ENCODE data around the gene CORO6. TPM values are rescaled to one million over a fixed set of nuclear protein-coding genes. Genes with fewer than 3 reads are reported as not detected.

Gene CORO6
- total and polyA plus RNA-seq, 2 donors (not counting 1 experiment from before 2014, with no cell fraction given): 1.4 to 4.0 TPM

DNA sequence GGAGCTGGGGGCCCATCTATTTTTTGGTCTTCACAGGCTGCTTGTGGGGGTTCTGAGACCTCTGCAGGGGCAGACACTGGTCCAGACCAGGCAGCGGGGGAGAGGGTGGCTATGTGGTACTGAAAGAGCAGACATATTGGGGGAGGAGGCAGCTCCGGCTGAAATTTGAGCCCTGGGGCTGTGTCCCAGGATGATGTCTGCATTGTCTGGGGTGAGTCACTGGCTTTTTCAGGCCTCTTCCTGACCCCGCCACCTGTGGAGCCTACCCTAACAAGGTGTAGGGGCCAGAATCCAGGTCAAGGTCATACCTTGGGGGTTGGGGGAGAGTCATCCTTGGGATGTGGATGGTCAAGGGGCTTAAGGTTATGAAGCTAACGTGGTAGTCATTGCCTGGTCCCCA is 2.4 kb downstream of the CORO6 start:
- TF ChIP-seq EZH2 (IDR thresholded peaks at IDR 0.05; ENCODE audit: borderline replicate concordance, insufficient read depth, low read depth, low read length, poor library complexity, severe bottlenecking): no peak
- TF ChIP-seq, protein P1, sequence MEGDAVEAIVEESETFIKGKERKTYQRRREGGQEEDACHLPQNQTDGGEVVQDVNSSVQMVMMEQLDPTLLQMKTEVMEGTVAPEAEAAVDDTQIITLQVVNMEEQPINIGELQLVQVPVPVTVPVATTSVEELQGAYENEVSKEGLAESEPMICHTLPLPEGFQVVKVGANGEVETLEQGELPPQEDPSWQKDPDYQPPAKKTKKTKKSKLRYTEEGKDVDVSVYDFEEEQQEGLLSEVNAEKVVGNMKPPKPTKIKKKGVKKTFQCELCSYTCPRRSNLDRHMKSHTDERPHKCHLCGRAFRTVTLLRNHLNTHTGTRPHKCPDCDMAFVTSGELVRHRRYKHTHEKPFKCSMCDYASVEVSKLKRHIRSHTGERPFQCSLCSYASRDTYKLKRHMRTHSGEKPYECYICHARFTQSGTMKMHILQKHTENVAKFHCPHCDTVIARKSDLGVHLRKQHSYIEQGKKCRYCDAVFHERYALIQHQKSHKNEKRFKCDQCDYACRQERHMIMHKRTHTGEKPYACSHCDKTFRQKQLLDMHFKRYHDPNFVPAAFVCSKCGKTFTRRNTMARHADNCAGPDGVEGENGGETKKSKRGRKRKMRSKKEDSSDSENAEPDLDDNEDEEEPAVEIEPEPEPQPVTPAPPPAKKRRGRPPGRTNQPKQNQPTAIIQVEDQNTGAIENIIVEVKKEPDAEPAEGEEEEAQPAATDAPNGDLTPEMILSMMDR (IDR thresholded peaks at IDR 0.05): no peak
- Histone ChIP-seq H3K4me2 (replicated peaks; ENCODE audit: low read depth, low read length, poor library complexity, severe bottlenecking) (no peak overlapping the region), H3K4me3 (ENCODE audit: control extremely low read depth in 1 of 5, extremely low read depth in 1 of 5, insufficient read depth in 1 of 5, low read depth in 2 of 5, low read length in 4 of 5) (no peak overlapping the region), H3K27me3 (replicated peaks in 1 of 4; ENCODE audit: control extremely low read depth in 1 of 4, control insufficient read depth in 3 of 4, insufficient read depth in 4 of 4, low read length in 3 of 4) (peaks cover 0 to 25% (median 9%) of the 10 kb centered on the region in 4 experiments), H3K27ac (ENCODE audit: low read length in 2 of 2) (no peak overlapping the region), H3K4me1 (ENCODE audit: control insufficient read depth in 2 of 2, insufficient read depth in 2 of 2, low read length in 2 of 2) (peaks cover 39 to 48% of the 10 kb centered on the region in 2 donors), H2AFZ (ENCODE audit: insufficient read depth, low read depth, low read length, poor library complexity, severe bottlenecking) (no peak overlapping the region), H3K79me2 (ENCODE audit: control insufficient read depth, insufficient read depth, low read length) (peaks cover 6% of the 10 kb centered on the region), H4K20me1 (ENCODE audit: control insufficient read depth, insufficient read depth, low read length, poor library complexity, severe bottlenecking) (peaks cover 34% of the 10 kb centered on the region), H3K9ac (ENCODE audit: low read length) (no peak overlapping the region), H3K36me3 (replicated peaks in 1 of 2; ENCODE audit: control extremely low read depth in 1 of 2, control insufficient read depth in 1 of 2, extremely low read depth in 1 of 2, insufficient read depth in 2 of 2, low read length in 1 of 2) (no peaks in the 10 kb centered on the region), H3K9me3 (ENCODE audit: control extremely low read depth in 1 of 3, control insufficient read depth in 2 of 3, insufficient read depth in 1 of 3, low read length in 2 of 3) (no peaks in the 10 kb centered on the region)
- H3K27ac Mint-ChIP-seq: no peak overlapping the region
- ATAC-seq (ENCODE audit: low read depth) (no peak), DNase-seq (no peak)
- peaks cover 52% of the 10 kb centered on the region for H3K4me1 Mint-ChIP-seq
- POLR2A ChIA-PET: no interaction called here
- no peaks in the 10 kb centered on the region for H3K9me3 Mint-ChIP-seq (ENCODE audit: insufficient read depth)
- peaks cover 5% of the 10 kb centered on the region for H3K27me3 Mint-ChIP-seq
- CTCF ChIA-PET: interaction anchor here (1.1 to 5.7 kb wide), 3 partner anchors 13 to 28 kb away, joined by 3 to 95 read pairs (median 7); partner anchors contain the start of gene ANKRD13B
- 91% methylated on average over 4 of the region's 4 CpGs for WGBS (ENCODE audit: insufficient coverage)
- intact Hi-C loops (cut with micrococcal nuclease): no loop called here
- peak overlapping the region; percentile 7 for H3K4me3 Mint-ChIP-seq

DNA sequence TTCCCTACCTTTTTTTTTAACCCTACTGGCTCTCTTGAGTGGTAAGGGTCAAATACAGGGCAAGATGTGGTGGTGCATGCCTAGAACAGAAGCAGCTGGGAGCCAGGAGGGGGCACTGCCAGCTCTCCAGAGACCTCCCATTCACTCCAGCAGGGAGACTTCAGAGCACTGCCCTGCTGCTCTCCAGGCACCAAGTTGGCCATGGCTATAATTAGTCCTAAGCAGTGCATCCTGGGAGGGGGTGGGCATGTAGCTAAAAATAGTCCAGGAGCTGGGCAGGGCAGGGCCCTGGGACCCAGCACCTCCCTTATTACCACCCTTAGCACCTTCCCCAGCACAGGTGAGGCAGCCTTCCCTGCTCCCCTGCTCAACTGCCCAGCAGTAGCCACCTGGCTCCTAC is 3.5 kb downstream of the CORO6 start:
- Histone ChIP-seq H3K9me3 (ENCODE audit: control extremely low read depth in 1 of 3, control insufficient read depth in 2 of 3, insufficient read depth in 1 of 3, low read length in 2 of 3) (no peaks in the 10 kb centered on the region), H3K79me2 (ENCODE audit: control insufficient read depth, insufficient read depth, low read length) (peaks cover 6% of the 10 kb centered on the region), H3K27ac (ENCODE audit: low read length in 2 of 2) (no peak overlapping the region), H2AFZ (ENCODE audit: insufficient read depth, low read depth, low read length, poor library complexity, severe bottlenecking) (no peak overlapping the region), H3K4me3 (ENCODE audit: control extremely low read depth in 1 of 5, extremely low read depth in 1 of 5, insufficient read depth in 1 of 5, low read depth in 2 of 5, low read length in 4 of 5) (no peak overlapping the region), H3K9ac (ENCODE audit: low read length) (no peak overlapping the region), H4K20me1 (ENCODE audit: control insufficient read depth, insufficient read depth, low read length, poor library complexity, severe bottlenecking) (peaks cover 34% of the 10 kb centered on the region), H3K4me1 (ENCODE audit: control insufficient read depth in 2 of 2, insufficient read depth in 2 of 2, low read length in 2 of 2) (peaks cover 50 to 58% of the 10 kb centered on the region in 2 donors), H3K4me2 (replicated peaks; ENCODE audit: low read depth, low read length, poor library complexity, severe bottlenecking) (no peak overlapping the region), H3K36me3 (replicated peaks in 1 of 2; ENCODE audit: control extremely low read depth in 1 of 2, control insufficient read depth in 1 of 2, extremely low read depth in 1 of 2, insufficient read depth in 2 of 2, low read length in 1 of 2) (no peaks in the 10 kb centered on the region), H3K27me3 (replicated peaks in 1 of 4; ENCODE audit: control extremely low read depth in 1 of 4, control insufficient read depth in 3 of 4, insufficient read depth in 4 of 4, low read length in 3 of 4) (peaks cover 0 to 34% (median 12%) of the 10 kb centered on the region in 4 experiments)
- DNase-seq (peak; percentile 30), ATAC-seq (ENCODE audit: low read depth) (no peak)
- POLR2A ChIA-PET: interaction anchor here (0.6 kb wide), 1 partner anchor 39 kb away, joined by 3 read pairs; no protein-coding TSS in a partner anchor
- CTCF ChIA-PET: interaction anchor here (0.9 to 15.4 kb wide), 6 partner anchors 20 to 312 kb away, joined by 3 to 336 read pairs (median 20); partner anchors contain the start of genes ABHD15, ANKRD13B, GIT1 and TP53I13
- no peaks in the 10 kb centered on the region for H3K9me3 Mint-ChIP-seq (ENCODE audit: insufficient read depth)
- H3K4me1 Mint-ChIP-seq: peaks cover 59% of the 10 kb centered on the region
- TF ChIP-seq EZH2 (IDR thresholded peaks at IDR 0.05; ENCODE audit: borderline replicate concordance, insufficient read depth, low read depth, low read length, poor library complexity, severe bottlenecking): no peak
- TF ChIP-seq, protein P1 (IDR thresholded peaks at IDR 0.05): no peak
- no peak overlapping the region for H3K27ac Mint-ChIP-seq
- peaks cover 5% of the 10 kb centered on the region for H3K27me3 Mint-ChIP-seq
- intact Hi-C loops (cut with micrococcal nuclease): loop anchor here (5.0 to 10.0 kb wide), 2 partner anchors 143 to 324 kb away; partner anchors contain the start of gene NUFIP2
- no peak overlapping the region for H3K4me3 Mint-ChIP-seq
